ENCODE data around the gene C17orf75.

DNA sequence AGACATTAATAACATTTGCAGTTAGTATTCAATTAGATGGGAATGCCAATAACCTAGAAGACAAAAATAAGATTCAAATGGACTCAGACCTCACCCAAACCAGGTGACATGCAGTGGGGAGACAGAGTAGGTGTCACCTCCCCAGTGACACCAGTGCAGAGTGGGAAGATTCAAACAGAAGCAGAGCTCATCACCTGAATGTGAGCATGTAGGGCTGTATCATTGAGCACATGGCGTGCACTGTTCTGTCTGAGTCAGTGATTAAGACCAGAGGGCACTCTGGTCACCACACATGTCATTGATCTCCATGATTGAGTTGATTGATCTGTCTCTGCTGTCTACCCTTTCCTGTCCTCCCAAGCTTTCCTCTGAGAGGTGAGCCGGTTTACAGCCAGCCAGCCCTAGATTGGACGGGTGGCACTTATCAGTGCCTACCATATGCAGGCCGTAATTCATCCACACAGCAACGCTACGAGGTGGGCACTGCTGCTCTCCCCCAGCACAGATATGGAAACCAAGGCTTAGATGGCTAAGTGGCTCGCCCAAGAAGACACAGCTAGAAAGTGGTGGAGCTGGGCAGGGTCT is 42.3 kb downstream of the C17orf75 start:
- TF ChIP-seq, protein P1, sequence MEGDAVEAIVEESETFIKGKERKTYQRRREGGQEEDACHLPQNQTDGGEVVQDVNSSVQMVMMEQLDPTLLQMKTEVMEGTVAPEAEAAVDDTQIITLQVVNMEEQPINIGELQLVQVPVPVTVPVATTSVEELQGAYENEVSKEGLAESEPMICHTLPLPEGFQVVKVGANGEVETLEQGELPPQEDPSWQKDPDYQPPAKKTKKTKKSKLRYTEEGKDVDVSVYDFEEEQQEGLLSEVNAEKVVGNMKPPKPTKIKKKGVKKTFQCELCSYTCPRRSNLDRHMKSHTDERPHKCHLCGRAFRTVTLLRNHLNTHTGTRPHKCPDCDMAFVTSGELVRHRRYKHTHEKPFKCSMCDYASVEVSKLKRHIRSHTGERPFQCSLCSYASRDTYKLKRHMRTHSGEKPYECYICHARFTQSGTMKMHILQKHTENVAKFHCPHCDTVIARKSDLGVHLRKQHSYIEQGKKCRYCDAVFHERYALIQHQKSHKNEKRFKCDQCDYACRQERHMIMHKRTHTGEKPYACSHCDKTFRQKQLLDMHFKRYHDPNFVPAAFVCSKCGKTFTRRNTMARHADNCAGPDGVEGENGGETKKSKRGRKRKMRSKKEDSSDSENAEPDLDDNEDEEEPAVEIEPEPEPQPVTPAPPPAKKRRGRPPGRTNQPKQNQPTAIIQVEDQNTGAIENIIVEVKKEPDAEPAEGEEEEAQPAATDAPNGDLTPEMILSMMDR (conservative IDR thresholded peaks at IDR 0.05; ENCODE audit: low read depth in 2 of 2), result no peak
- no peak for TF ChIP-seq EZH2 (IDR thresholded peaks at IDR 0.05; ENCODE audit: low read depth, unreplicated experiment)
- TF ChIP-seq CREB1 (CRISPR knock-in tag; IDR thresholded peaks at IDR 0.05; ENCODE audit: low read depth), result no peak
